ENCODE results near the gene METTL24.

METTL24 gene

GRCh38 chr6:110265273-110265672 lies 92.9 kb downstream of the METTL24 start:
- TF ChIP-seq ZNF565 (CRISPR knock-in tag; conservative IDR thresholded peaks at IDR 0.05; ENCODE audit: low read depth) = no peak
- TF ChIP-seq, protein P1, sequence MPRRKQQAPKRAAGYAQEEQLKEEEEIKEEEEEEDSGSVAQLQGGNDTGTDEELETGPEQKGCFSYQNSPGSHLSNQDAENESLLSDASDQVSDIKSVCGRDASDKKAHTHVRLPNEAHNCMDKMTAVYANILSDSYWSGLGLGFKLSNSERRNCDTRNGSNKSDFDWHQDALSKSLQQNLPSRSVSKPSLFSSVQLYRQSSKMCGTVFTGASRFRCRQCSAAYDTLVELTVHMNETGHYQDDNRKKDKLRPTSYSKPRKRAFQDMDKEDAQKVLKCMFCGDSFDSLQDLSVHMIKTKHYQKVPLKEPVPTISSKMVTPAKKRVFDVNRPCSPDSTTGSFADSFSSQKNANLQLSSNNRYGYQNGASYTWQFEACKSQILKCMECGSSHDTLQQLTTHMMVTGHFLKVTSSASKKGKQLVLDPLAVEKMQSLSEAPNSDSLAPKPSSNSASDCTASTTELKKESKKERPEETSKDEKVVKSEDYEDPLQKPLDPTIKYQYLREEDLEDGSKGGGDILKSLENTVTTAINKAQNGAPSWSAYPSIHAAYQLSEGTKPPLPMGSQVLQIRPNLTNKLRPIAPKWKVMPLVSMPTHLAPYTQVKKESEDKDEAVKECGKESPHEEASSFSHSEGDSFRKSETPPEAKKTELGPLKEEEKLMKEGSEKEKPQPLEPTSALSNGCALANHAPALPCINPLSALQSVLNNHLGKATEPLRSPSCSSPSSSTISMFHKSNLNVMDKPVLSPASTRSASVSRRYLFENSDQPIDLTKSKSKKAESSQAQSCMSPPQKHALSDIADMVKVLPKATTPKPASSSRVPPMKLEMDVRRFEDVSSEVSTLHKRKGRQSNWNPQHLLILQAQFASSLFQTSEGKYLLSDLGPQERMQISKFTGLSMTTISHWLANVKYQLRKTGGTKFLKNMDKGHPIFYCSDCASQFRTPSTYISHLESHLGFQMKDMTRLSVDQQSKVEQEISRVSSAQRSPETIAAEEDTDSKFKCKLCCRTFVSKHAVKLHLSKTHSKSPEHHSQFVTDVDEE (CRISPR knock-in tag; IDR thresholded peaks at IDR 0.05) = no peak
- no peak for TF ChIP-seq ZNF8 (CRISPR knock-in tag; IDR thresholded peaks at IDR 0.05)
- TF ChIP-seq OSR1 (CRISPR knock-in tag; IDR thresholded peaks at IDR 0.05) = no peak
- TF ChIP-seq ESRRG (CRISPR knock-in tag; IDR thresholded peaks at IDR 0.05) = no peak
- TF ChIP-seq TCF4 (CRISPR knock-in tag; IDR thresholded peaks at IDR 0.05; ENCODE audit: borderline replicate concordance) = no peak
- no peak for TF ChIP-seq ZFP30 (CRISPR knock-in tag; IDR thresholded peaks at IDR 0.05)
- TF ChIP-seq POU6F1 (CRISPR knock-in tag; IDR thresholded peaks at IDR 0.05; ENCODE audit: borderline replicate concordance, low read depth) = no peak
- no peak for TF ChIP-seq ZNF70 (CRISPR knock-in tag; IDR thresholded peaks at IDR 0.05)
- no peak for TF ChIP-seq RARB (CRISPR knock-in tag; IDR thresholded peaks at IDR 0.05)
- ATAC-seq = no peak

DNA sequence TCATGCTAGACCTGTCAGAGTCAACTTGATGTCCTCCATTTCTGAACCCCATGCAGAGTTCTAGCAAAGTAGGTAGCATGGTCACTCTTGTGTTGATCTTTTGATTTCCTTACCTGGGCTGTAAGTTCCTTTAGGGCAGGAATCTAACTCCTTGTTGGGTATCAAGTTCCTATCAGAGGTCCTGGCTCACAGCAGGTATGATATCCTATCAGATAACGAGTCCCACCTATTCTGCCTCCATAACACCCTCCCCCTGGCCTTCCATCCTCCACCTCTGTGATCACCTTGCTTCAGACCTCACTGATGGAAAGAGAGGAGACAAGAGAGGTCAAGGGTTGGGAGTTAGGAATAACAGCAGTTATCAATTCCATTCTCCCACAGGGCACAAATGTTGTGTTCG lies 101.8 kb downstream of the METTL24 start:
- TF ChIP-seq CSRNP3 (CRISPR knock-in tag; IDR thresholded peaks at IDR 0.05) (no peak), TCF4 (CRISPR knock-in tag; IDR thresholded peaks at IDR 0.05; ENCODE audit: borderline replicate concordance) (no peak), ISL1 (CRISPR knock-in tag; IDR thresholded peaks at IDR 0.05) (no peak), ARNTL (CRISPR knock-in tag; IDR thresholded peaks at IDR 0.05; ENCODE audit: borderline replicate concordance, low read depth) (no peak), ZC3H10 (CRISPR knock-in tag; IDR thresholded peaks at IDR 0.05) (no peak), TOX (CRISPR knock-in tag; IDR thresholded peaks at IDR 0.05; ENCODE audit: borderline replicate concordance) (no peak)
- TF ChIP-seq, protein P2, sequence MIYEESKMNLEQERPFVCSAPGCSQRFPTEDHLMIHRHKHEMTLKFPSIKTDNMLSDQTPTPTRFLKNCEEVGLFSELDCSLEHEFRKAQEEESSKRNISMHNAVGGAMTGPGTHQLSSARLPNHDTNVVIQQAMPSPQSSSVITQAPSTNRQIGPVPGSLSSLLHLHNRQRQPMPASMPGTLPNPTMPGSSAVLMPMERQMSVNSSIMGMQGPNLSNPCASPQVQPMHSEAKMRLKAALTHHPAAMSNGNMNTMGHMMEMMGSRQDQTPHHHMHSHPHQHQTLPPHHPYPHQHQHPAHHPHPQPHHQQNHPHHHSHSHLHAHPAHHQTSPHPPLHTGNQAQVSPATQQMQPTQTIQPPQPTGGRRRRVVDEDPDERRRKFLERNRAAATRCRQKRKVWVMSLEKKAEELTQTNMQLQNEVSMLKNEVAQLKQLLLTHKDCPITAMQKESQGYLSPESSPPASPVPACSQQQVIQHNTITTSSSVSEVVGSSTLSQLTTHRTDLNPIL (CRISPR knock-in tag; IDR thresholded peaks at IDR 0.05; ENCODE audit: low read depth) = no peak
- no peak for ATAC-seq

DNA sequence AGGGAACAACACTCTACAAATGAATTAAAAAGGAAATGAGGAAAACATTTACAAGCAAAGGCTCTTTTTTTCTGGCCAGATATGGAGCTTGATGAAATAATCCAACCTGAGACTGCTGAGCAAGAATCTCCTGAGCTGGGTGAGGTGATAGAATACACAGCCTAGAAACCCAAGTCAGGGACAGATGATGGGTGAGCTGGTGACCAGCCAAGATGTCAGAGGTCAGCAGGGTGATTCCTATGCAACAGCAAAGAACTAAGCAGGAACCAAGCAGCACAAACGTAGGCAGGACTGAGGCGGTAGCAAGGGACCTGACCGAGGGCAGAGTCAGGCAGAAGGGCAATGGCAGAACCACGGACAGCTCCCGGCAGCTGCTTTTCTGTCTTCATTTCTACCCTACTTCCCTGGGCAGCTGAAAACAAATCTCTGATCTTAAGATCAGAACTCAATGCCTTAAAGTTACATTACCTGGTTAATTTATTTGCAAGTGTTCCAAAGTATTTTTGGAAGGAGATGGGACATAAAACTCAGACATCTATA lies 102.9 kb downstream of the METTL24 start:
- TF ChIP-seq TOX (CRISPR knock-in tag; IDR thresholded peaks at IDR 0.05; ENCODE audit: borderline replicate concordance) = no peak
- TF ChIP-seq, protein P3, sequence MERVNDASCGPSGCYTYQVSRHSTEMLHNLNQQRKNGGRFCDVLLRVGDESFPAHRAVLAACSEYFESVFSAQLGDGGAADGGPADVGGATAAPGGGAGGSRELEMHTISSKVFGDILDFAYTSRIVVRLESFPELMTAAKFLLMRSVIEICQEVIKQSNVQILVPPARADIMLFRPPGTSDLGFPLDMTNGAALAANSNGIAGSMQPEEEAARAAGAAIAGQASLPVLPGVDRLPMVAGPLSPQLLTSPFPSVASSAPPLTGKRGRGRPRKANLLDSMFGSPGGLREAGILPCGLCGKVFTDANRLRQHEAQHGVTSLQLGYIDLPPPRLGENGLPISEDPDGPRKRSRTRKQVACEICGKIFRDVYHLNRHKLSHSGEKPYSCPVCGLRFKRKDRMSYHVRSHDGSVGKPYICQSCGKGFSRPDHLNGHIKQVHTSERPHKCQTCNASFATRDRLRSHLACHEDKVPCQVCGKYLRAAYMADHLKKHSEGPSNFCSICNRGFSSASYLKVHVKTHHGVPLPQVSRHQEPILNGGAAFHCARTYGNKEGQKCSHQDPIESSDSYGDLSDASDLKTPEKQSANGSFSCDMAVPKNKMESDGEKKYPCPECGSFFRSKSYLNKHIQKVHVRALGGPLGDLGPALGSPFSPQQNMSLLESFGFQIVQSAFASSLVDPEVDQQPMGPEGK (CRISPR knock-in tag; IDR thresholded peaks at IDR 0.05; ENCODE audit: borderline replicate concordance) = no peak
- no peak for TF ChIP-seq ZFP3 (CRISPR knock-in tag; IDR thresholded peaks at IDR 0.05)
- no peak for TF ChIP-seq OSR1 (CRISPR knock-in tag; IDR thresholded peaks at IDR 0.05)
- peak; percentile 81 for ATAC-seq

- no peak for ATAC-seq
- TF ChIP-seq ESRRG (CRISPR knock-in tag; IDR thresholded peaks at IDR 0.05) (no peak), ZNF565 (CRISPR knock-in tag; conservative IDR thresholded peaks at IDR 0.05; ENCODE audit: low read depth) (no peak), TCF4 (CRISPR knock-in tag; IDR thresholded peaks at IDR 0.05; ENCODE audit: borderline replicate concordance) (no peak), SNAI2 (CRISPR knock-in tag; IDR thresholded peaks at IDR 0.05) (no peak), RARB (CRISPR knock-in tag; IDR thresholded peaks at IDR 0.05) (no peak), GLIS3 (CRISPR knock-in tag; IDR thresholded peaks at IDR 0.05) (no peak)
Measured at GRCh38 chr6:110250838-110251237, 107.3 kb downstream of the METTL24 start.

Measured in SK-N-SH treated with all-trans-retinoic acid at 6 μM for 48 hours (cell line).